RWPE2 (cell line): ENCODE results near the gene PSG1.
"Not testable (repeated sequence)": the region's sequence is repeated elsewhere in the genome, so short reads cannot be mapped to it uniquely, and the experiment has no call there.

Experiments
- ATAC-seq: fragments of 200-7000 bp; cut with Tn5 transposase; 3 replicates; pipeline ENCODE4 v1.9.1; 2021; ENCODE audit warnings: low read depth
- DNase-seq: peaks from one replicate; pipeline ENCODE4 v3.0.0-alpha.2; 2020; ENCODE audit warnings: low spot score
- H3K27ac ChIP-seq: fragments of 450-650 bp; 2 replicates; pipeline ENCODE4 v1.5.1; 2017; ENCODE audit warnings: mild to moderate bottlenecking; ENCODE audit not compliant: poor library complexity, severe bottlenecking
- H3K27me3 ChIP-seq: fragments of 250-450 bp; sonication (Bioruptor Pico); 2 replicates; pipeline ENCODE4 v1.5.1; 2021; ENCODE audit warnings: mild to moderate bottlenecking, moderate library complexity; ENCODE audit not compliant: insufficient read depth, poor library complexity, severe bottlenecking
- H3K36me3 ChIP-seq: fragments of 250-450 bp; sonication (Bioruptor Pico); 2 replicates; pipeline ENCODE4 v1.5.1; 2020; ENCODE audit warnings: low read depth, mild to moderate bottlenecking, moderate library complexity
- H3K4me1 ChIP-seq: fragments of 250-450 bp; sonication (Bioruptor Pico); 2 replicates; pipeline ENCODE4 v1.5.1; 2021; ENCODE audit warnings: mild to moderate bottlenecking, moderate library complexity; ENCODE audit not compliant: insufficient read depth, poor library complexity, severe bottlenecking
- H3K4me3 ChIP-seq: fragments of 250-450 bp; sonication (Bioruptor Pico); 2 replicates; pipeline ENCODE4 v1.5.1; 2021; ENCODE audit warnings: mild to moderate bottlenecking, moderate library complexity; ENCODE audit not compliant: severe bottlenecking
- H3K9me3 ChIP-seq: fragments of 250-450 bp; sonication (Bioruptor Pico); 2 replicates; pipeline ENCODE4 v1.5.1; 2021; ENCODE audit warnings: mild to moderate bottlenecking, moderate library complexity; ENCODE audit not compliant: severe bottlenecking
- TF ChIP-seq, protein P1 (sequence below): fragments of 450-650 bp; IDR thresholded peaks from one replicate; pipeline ENCODE4 v1.5.1; 2017; ENCODE audit warnings: mild to moderate bottlenecking, moderate library complexity; ENCODE audit not compliant: poor library complexity, severe bottlenecking

Gene PSG1

DNA sequence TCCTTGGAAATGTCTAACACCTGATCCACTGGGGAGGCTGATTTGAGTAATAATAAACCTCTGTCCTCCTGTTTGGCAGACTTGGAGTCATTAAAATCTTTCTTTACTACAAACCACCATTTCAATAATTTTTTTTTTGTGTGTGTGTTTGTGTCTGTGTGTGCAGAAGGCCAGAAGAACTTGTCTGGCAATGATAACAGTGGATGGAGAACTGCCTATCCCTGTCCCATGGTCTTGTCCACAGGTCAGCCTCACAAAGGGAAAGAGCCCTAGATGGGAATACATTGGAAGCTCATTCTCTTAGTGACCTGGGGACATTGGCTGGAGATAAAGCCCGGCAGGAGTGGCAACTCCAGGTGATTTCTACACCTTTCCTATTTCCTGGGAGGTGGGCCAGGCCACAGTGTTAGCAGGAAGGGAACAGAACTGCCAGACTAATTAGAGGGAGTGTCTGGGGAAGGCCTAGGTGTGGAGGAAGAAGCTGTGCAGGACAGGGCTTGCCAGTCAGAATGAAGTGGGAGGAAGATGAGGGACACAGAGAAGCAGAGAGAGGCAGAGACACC, 27.7 kb downstream of the PSG1 start:
- H3K9me3 ChIP-seq, H3K27me3 ChIP-seq, DNase-seq, H3K4me3 ChIP-seq, H3K36me3 ChIP-seq, ATAC-seq: not testable (repeated sequence)
- H3K4me1 ChIP-seq = peaks cover 29% of the 10 kb centered on the region
- peak overlapping the region; percentile 99 for H3K27ac ChIP-seq

DNA sequence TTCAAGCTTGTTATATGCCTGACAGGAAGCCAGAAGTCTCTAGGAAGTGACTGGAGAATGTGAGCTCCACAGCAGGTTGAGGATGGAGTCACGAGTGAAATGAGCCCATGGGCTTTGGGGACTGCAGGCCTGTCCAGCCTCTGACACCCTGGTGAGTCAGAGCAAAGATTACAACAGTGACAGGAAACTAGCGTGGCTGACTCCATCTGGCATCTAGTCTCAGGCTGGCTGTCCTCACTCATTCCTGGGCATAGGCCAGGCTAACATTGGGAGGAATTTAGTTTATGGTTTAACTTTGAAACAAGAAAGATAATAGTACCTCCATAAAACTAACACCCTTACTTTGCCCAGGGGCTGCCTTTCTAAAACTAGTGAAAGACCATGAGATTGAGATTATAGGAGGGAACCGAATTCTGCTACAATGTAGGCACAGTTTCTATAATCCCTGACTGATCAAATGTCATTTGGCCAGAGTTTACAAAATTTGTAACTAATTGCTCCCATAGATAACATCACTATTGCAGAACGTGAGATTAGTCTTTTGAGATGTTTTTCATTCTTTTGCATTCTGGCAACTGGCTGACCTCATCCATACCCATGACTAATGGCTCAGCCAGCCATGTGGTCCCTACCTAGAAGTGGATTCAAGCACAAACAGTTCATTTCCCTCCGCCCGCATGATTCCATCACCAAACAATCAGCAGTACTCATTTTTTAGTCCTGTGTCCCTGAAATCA, 28.4 kb downstream of the PSG1 start:
- TF ChIP-seq, protein P1, sequence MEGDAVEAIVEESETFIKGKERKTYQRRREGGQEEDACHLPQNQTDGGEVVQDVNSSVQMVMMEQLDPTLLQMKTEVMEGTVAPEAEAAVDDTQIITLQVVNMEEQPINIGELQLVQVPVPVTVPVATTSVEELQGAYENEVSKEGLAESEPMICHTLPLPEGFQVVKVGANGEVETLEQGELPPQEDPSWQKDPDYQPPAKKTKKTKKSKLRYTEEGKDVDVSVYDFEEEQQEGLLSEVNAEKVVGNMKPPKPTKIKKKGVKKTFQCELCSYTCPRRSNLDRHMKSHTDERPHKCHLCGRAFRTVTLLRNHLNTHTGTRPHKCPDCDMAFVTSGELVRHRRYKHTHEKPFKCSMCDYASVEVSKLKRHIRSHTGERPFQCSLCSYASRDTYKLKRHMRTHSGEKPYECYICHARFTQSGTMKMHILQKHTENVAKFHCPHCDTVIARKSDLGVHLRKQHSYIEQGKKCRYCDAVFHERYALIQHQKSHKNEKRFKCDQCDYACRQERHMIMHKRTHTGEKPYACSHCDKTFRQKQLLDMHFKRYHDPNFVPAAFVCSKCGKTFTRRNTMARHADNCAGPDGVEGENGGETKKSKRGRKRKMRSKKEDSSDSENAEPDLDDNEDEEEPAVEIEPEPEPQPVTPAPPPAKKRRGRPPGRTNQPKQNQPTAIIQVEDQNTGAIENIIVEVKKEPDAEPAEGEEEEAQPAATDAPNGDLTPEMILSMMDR = no peak
- H3K4me3 ChIP-seq = no peak overlapping the region
- no peaks in the 10 kb centered on the region for H3K36me3 ChIP-seq
- H3K27me3 ChIP-seq = no peaks in the 10 kb centered on the region
- ATAC-seq (peak; percentile 94), DNase-seq (peak; percentile 88)
- peaks cover 29% of the 10 kb centered on the region for H3K4me1 ChIP-seq
- H3K27ac ChIP-seq = peak overlapping the region; percentile 99
- H3K9me3 ChIP-seq = no peaks in the 10 kb centered on the region

DNA sequence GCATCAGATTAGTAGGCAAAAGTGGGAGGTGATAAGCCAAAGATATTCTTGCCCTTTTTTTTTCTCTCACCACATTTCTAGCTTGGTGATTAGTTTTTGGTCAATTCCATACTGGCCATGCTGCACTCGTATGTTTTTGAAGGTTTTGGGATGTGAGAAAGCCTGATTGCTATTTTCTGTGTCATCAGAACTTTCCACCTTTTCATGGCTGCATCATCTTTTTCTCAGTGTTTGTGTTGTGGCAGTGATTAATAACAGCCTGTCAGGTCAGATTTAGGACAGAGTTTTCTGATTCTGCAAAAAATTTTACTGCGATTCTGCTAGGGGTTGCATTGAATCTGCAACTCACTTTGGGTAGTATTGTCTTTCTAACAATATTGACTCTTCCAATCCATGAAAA, 32.9 kb downstream of the PSG1 start:
- Histone ChIP-seq H3K36me3 (no peaks in the 10 kb centered on the region), H3K27ac (no peak overlapping the region), H3K9me3 (no peaks in the 10 kb centered on the region), H3K4me3 (no peak overlapping the region), H3K27me3 (no peaks in the 10 kb centered on the region), H3K4me1 (peaks cover 18% of the 10 kb centered on the region)
- TF ChIP-seq, protein P1 = no peak
- ATAC-seq (no peak), DNase-seq (no peak)

DNA sequence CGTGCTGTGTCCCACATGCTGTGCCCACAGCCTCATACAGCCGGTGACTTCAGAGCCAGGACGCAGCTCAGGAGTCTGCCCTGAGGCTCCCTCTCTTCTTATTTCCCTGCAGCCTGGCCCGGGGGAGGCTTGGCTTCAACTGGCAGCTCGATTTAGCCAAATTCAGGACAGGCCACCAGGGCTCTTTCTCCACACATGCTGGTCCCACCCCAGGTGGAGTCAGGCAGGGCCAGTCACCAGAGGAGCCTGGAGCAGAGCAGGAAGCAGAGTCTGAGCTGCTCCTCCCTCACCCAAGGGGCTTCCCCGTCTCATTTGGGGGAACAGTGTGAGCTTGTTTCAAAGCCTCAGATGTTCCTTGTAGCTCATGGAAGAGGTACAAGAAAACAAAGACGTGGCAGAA, 35.9 kb downstream of the PSG1 start:
- DNase-seq, H3K36me3 ChIP-seq, H3K4me1 ChIP-seq, H3K27ac ChIP-seq, H3K27me3 ChIP-seq, H3K4me3 ChIP-seq, ATAC-seq, H3K9me3 ChIP-seq: not testable (repeated sequence)

DNA sequence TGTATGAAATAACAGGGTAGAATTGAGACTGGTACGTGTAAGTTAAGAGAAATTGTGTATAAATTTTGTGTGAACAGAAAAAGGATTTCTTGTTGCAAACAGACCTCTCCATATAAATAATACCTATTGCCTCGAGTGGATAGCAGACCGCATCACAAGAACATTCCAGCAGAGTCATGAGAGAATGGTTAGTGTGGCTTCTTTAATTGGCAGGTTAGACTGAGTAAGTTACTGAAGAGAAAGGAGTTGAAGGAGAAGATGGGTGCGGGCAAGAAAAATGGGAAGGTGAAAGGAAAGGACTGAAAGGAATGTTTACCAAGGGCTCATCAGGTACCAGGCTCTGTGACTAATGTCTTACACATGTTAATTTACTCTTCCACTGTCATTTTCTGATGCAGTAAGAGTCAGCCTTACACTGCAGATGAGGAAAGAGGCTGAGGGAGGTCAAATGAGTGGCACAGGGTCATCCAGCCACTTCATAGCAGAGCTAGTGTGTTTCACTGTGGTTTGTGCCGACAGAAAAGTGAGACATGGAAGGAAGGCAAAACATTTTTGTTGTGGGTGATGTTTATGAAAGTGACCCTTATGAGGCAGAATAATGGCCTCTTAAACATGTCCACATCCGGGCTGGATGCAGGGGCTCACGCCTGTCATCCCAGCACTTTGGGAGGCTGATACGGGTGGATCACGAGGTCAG, 46.6 kb downstream of the PSG1 start:
- H3K4me3 ChIP-seq, H3K27me3 ChIP-seq, H3K9me3 ChIP-seq, DNase-seq, H3K36me3 ChIP-seq, ATAC-seq: not testable (repeated sequence)
- Histone ChIP-seq H3K27ac (peak overlapping the region; percentile 89), H3K4me1 (peaks cover 27% of the 10 kb centered on the region)

DNA sequence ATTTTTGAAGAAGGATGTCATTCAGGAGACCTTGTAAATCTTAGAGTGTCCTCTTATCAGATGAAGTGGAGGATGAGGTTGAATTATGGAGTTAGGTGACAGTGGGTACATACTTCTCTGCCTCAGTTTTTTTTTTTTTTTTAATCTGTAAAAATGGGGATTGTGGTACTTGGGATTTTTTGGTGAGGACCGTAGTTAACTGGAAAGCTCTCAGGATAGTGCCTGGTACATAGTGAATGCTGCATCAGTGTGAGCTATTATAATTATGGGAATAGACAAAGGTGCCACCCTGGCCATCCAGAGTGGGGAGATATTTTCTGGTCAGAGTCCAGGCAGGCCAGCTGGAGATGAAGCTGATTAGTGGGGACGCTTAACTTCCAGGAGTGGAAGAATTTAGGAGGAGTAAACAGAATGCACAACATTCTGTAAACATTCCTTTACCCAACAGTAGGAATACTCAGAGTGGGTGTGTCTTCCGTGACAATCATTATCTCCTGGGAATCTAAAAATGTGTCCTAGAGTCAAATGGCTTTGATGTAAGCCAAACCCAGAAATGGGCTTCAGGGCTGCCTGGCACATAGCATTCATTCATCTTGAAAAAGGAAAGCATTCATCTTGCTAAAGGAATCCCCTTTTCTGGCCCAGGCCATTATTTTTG, 47.4 kb downstream of the PSG1 start:
- H3K9me3 ChIP-seq, ATAC-seq, H3K36me3 ChIP-seq, H3K4me3 ChIP-seq, H3K27me3 ChIP-seq, DNase-seq: not testable (repeated sequence)
- Histone ChIP-seq H3K27ac (peak overlapping the region; percentile 89), H3K4me1 (peaks cover 27% of the 10 kb centered on the region)
